Caco-2 (cell line): ENCODE data around the gene ADAD2. TPM values are rescaled to one million over a fixed set of nuclear protein-coding genes. Genes with fewer than 3 reads are reported as not detected.

ENCODE experiments used
- BruUV-seq: library from RNA; stranded (reverse); fragments of 400-500 nt; replicated peaks from 2 replicates; lab custom pipeline; 2021; lab: Mats Ljungman, UMichigan
- CTCF ChIA-PET: fragments of 300-600 bp; sonication (Branson Sonifier 250); formaldehyde crosslinking; loops from one replicate; lab custom pipeline; 2022; ENCODE audit warnings: antibody characterized with exemption; lab: Charles Lee
- POLR2A ChIA-PET: fragments of 300-600 bp; sonication (Branson Sonifier 250); formaldehyde crosslinking; loops from one replicate; lab custom pipeline; 2022; ENCODE audit warnings: antibody characterized with exemption; lab: Charles Lee
- DNase-seq, 2 experiments: peaks; one replicate each; pipeline versions ENCODE4 v3.0.0 to v3.0.0-alpha.2; 2020 to 2022
- H3K27me3 ChIP-seq: replicated peaks from 2 replicates; pipeline ENCODE4 v1.6.0; 2011; ENCODE audit warnings: low read length; ENCODE audit not compliant: control insufficient read depth, insufficient read depth
- H3K36me3 ChIP-seq: 2 replicates; pipeline ENCODE4 v1.5.1; 2011; ENCODE audit warnings: low read length; ENCODE audit not compliant: control insufficient read depth, insufficient read depth
- H3K4me1 ChIP-seq: fragments of 250-450 bp; sonication (Bioruptor Pico); 2 replicates; pipeline ENCODE4 v1.5.1; 2020; ENCODE audit warnings: mild to moderate bottlenecking
- H3K4me3 ChIP-seq: 2 replicates; pipeline ENCODE4 v1.5.1; 2011; ENCODE audit warnings: low read depth, mild to moderate bottlenecking, control low read depth, low read length
- H3K9me3 ChIP-seq: fragments of 250-450 bp; sonication (Bioruptor Pico); 2 replicates; pipeline ENCODE4 v1.5.1; 2020; ENCODE audit warnings: mild to moderate bottlenecking, moderate library complexity
- H3K27ac Mint-ChIP-seq: one replicate; pipeline ENCODE4 v1.8.0; 2022; ENCODE audit warnings: mixed read lengths; ENCODE audit not compliant: unreplicated experiment
- H3K27me3 Mint-ChIP-seq: one replicate; pipeline ENCODE4 v1.8.0; 2022; ENCODE audit warnings: mixed read lengths; ENCODE audit not compliant: insufficient read depth, unreplicated experiment
- H3K36me3 Mint-ChIP-seq: one replicate; pipeline ENCODE4 v1.8.0; 2022; ENCODE audit warnings: mild to moderate bottlenecking, mixed read lengths; ENCODE audit not compliant: insufficient read depth, unreplicated experiment
- H3K4me1 Mint-ChIP-seq: one replicate; pipeline ENCODE4 v1.8.0; 2022; ENCODE audit warnings: low read depth, mixed read lengths; ENCODE audit not compliant: unreplicated experiment
- H3K4me3 Mint-ChIP-seq: one replicate; pipeline ENCODE4 v1.8.0; 2022; ENCODE audit warnings: mild to moderate bottlenecking, moderate library complexity, mixed read lengths; ENCODE audit not compliant: unreplicated experiment
- H3K9me3 Mint-ChIP-seq: one replicate; pipeline ENCODE4 v1.8.0; 2022; ENCODE audit warnings: mixed read lengths; ENCODE audit not compliant: unreplicated experiment
- CTCF ChIP-seq, 2 experiments: fragments of 200-600 bp in 1 of 2; IDR thresholded peaks; 1 replicate in 1 of 2; 2 replicates in 1 of 2; pipeline versions ENCODE4 v1.5.1 to v1.8.0; 2011 to 2022; ENCODE audit warnings: antibody characterized with exemption in 1 of 2, control low read depth in 1 of 2, inconsistent platforms in 1 of 2, low read depth in 1 of 2, low read length in 1 of 2, mild to moderate bottlenecking in 1 of 2, moderate library complexity in 1 of 2; ENCODE audit not compliant: insufficient read depth in 1 of 2, severe bottlenecking in 1 of 2, unreplicated experiment in 1 of 2
- intact Hi-C: fragments of 100-400 bp; cut with micrococcal nuclease; formaldehyde crosslinking; loops from one replicate; pipeline ENCODE4 v1.10.0; 2022; ENCODE audit not compliant: unreplicated experiment
- total RNA-seq: library from RNA; stranded (reverse); gene quantifications from 2 replicates; pipeline ENCODE4 v1.2.3, GENCODE V29; 2022

Gene ADAD2
- total RNA-seq, 1 experiment from 2014 or later: not detected

GRCh38 chr16:84161037-84161436, 29.9 kb upstream of the ADAD2 start:
- no TSS peak for BruUV-seq

GRCh38 chr16:84161801-84162200, 29.2 kb upstream of the ADAD2 start:
- CTCF ChIA-PET: interaction anchor here (1.5 kb wide), 1 partner anchor 25 kb away, joined by 10 read pairs; the partner anchor contains the start of gene TAF1C

More at GRCh38 chr16:84161037-84161436, 29.9 kb upstream of the ADAD2 start:
- no peaks in the 10 kb centered on the region for H3K36me3 ChIP-seq
- peaks cover 30% of the 10 kb centered on the region for H3K27me3 Mint-ChIP-seq
- TF ChIP-seq CTCF (IDR thresholded peaks at IDR 0.05; ENCODE audit: insufficient read depth in 1 of 2, low read depth in 1 of 2, low read length in 1 of 2, severe bottlenecking in 1 of 2, unreplicated experiment in 1 of 2): no peak
- no peaks in the 10 kb centered on the region for H3K4me1 ChIP-seq
- H3K4me1 Mint-ChIP-seq: no peaks in the 10 kb centered on the region
- no peaks in the 10 kb centered on the region for H3K27me3 ChIP-seq
- intact Hi-C loops: no loop called here
- no peak overlapping the region for H3K27ac Mint-ChIP-seq
- POLR2A ChIA-PET: no interaction called here
- CTCF ChIA-PET: interaction anchor here (0.7 to 1.5 kb wide), 3 partner anchors 14 to 81 kb away, joined by 3 to 10 read pairs (median 4); partner anchors contain the start of gene TAF1C
- H3K4me3 Mint-ChIP-seq: no peak overlapping the region
- DNase-seq: no peak
- H3K9me3 Mint-ChIP-seq: no peaks in the 10 kb centered on the region
- no peak overlapping the region for H3K4me3 ChIP-seq
- H3K9me3 ChIP-seq: no peaks in the 10 kb centered on the region
- no peaks in the 10 kb centered on the region for H3K36me3 Mint-ChIP-seq

GRCh38 chr16:84165746-84166145, 25.2 kb upstream of the ADAD2 start:
- Histone ChIP-seq H3K4me3 (no peak overlapping the region), H3K9me3 (no peaks in the 10 kb centered on the region), H3K36me3 (no peaks in the 10 kb centered on the region), H3K4me1 (no peaks in the 10 kb centered on the region), H3K27me3 (no peaks in the 10 kb centered on the region)
- Mint-ChIP-seq H3K27ac (no peak overlapping the region), H3K36me3 (no peaks in the 10 kb centered on the region), H3K9me3 (no peaks in the 10 kb centered on the region), H3K4me3 (no peak overlapping the region), H3K27me3 (peaks cover 27% of the 10 kb centered on the region), H3K4me1 (no peaks in the 10 kb centered on the region)
- intact Hi-C loops: no loop called here
- no peak for DNase-seq
- ChIA-PET POLR2A (no interaction called here), CTCF (no interaction called here)
- BruUV-seq: no TSS peak
- no peak for TF ChIP-seq CTCF (IDR thresholded peaks at IDR 0.05; ENCODE audit: insufficient read depth in 1 of 2, low read depth in 1 of 2, low read length in 1 of 2, severe bottlenecking in 1 of 2, unreplicated experiment in 1 of 2)

More at GRCh38 chr16:84161801-84162200, 29.2 kb upstream of the ADAD2 start:
- intact Hi-C loops: no loop called here
- Histone ChIP-seq H3K9me3 (no peaks in the 10 kb centered on the region), H3K4me1 (no peaks in the 10 kb centered on the region), H3K4me3 (no peak overlapping the region), H3K36me3 (no peaks in the 10 kb centered on the region), H3K27me3 (no peaks in the 10 kb centered on the region)
- no TSS peak for BruUV-seq
- Mint-ChIP-seq H3K27me3 (peaks cover 24% of the 10 kb centered on the region), H3K4me1 (no peaks in the 10 kb centered on the region), H3K9me3 (no peaks in the 10 kb centered on the region), H3K36me3 (no peaks in the 10 kb centered on the region), H3K27ac (no peak overlapping the region), H3K4me3 (no peak overlapping the region)
- POLR2A ChIA-PET: no interaction called here
- TF ChIP-seq CTCF (IDR thresholded peaks at IDR 0.05; ENCODE audit: insufficient read depth in 1 of 2, low read depth in 1 of 2, low read length in 1 of 2, severe bottlenecking in 1 of 2, unreplicated experiment in 1 of 2): no peak
- DNase-seq: no peak
